Activated CD8-positive, alpha-beta memory T cell treated with anti-CD3 and anti-CD28 coated beads for 1 hour (primary cell): ENCODE results near the gene PRMT7.

Experiments
- DNase-seq, 2 donors: peaks; one replicate each; pipeline ENCODE4 v3.0.0-alpha.2; 2020; ENCODE audit warnings: low read depth in 1 of 2; ENCODE audit errors: extremely low read depth in 1 of 2

Gene PRMT7

DNA sequence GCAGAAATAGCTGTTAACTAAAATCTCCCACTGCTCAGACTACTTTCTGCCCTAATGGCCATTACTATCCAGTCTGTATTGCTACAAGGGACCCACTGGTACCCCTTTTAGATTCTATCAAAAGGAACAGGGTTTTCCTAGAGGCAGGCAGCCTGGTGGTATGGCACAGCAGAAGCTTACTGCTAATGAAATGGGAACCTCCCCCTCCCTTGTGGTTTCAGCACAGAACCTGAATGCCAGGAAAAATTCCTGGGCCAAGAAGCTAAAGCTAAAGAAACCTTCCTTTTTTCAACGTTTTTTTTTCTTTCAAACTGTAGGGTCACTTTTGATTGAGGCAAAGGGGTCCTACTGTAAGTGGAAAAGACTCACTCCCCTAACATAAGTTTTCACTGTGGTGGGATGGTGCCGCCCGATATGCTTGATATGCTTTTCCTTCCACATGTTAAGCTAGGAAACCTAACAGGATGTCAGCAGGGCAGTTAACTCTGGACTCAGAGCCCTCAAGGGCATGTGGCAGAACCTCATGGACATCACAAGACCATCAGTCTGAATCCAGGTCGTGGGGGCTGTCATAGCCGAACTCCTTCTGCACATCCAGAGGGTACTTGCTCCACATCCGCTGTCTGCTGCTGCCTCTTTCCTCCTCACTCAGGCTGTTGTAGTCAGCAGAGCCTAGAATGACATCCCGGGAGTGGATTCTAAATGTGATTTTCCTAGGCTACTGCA, 9.9 kb upstream of the PRMT7 start:
- no peak for DNase-seq

DNA sequence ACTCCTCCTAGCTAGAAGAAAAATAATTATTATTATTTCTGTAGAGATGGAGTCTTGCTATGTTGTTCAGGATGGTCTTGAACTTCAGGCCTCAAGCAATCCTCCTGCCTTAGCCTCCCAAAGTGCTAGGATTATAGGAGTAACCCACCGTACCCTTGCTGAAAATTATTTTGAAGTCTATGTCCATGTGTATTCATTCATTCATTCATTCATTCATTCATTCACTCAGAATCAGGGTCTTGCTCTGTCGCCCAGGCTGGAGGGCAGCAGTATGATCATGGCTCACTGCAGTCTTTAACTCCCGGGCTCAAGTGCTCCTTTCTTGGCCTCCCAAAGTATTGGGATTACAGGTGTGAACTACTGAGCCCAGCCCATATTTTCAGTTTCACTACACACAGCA, 4.2 kb upstream of the PRMT7 start:
- DNase-seq, result no peak

- no peak for DNase-seq
Observed at GRCh38 chr16:68309799-68310198, 1.0 kb upstream of the PRMT7 start.

DNA sequence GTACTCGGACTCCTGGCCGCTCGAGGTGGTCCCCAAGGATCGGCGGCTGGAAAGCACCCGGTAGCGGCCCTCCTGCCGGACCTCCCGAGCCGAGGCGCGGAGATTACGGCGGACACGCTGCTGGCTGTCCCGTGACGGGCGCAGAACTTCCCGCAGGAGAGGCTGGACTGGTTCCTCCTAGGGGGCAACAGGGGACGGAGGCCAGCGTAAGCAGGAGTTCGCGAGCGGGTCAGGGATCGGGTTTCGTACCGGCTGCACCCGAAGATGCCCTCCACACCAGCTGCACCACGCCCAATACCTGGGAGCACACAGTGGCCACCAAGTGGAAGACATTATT, 414 bp upstream of the PRMT7 start:
- DNase-seq, result no peak

DNA sequence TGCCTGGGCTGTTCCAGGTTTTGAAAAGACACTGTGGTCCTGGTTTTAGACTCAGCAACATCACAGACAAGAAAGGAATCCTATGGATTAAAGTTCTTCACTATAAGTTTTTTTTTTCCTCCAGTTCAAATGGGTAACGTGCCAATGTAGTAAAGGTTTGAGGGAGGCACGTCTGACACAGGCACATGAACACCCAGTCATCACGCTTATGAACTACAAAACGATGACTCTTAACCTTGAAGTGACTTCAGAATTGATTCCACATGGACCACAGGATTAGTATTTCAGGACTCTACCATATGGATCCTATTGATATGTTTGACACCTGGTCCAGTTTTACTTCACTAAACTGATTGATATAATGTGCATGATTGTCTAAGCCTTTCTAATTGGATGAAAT, 2.3 kb downstream of the PRMT7 start:
- DNase-seq, result no peak

DNA sequence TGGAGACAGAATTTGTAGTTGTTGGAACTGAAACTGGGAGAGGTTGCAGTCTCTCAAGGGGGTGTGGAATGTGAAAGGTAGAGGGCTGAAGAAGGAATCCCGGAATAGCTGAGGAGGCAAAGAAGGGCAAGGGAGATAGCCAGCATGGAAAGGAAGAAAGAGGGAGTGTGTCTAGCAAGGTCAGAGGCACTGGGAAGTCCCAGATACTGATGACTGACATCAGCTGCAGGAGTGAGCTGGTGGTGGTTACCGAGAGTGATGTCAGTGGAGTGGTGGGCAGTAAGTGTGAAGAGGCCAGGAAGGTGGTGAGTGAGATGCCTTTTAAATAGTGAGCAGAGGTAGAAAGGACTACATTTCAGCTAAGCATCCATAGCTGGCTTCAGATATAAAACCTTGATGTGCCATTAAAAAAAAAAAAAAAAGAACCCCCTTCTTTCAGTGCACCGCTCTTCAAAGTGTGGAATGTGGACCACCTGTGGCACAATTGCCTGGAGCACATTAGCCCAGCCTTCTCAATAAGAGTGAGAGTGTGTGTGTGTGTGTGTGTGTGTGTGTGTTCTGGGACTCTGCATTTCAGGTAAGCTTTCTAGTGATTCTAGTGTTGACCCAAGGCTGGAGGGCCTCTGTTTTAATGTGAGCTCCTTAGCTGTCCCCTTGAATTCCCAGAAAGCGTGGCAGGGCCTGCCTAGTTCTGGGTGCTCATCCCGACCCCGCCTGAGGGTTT, 8.5 kb downstream of the PRMT7 start:
- DNase-seq, result no peak

- DNase-seq, result no peak
Observed at GRCh38 chr16:68324336-68324735, 13.5 kb downstream of the PRMT7 start.

- no peak for DNase-seq
Observed at GRCh38 chr16:68324780-68325357, 14.1 kb downstream of the PRMT7 start.

- peak; percentile 56 to 63 for DNase-seq
Observed at GRCh38 chr16:68328151-68328859, 17.5 kb downstream of the PRMT7 start.

DNA sequence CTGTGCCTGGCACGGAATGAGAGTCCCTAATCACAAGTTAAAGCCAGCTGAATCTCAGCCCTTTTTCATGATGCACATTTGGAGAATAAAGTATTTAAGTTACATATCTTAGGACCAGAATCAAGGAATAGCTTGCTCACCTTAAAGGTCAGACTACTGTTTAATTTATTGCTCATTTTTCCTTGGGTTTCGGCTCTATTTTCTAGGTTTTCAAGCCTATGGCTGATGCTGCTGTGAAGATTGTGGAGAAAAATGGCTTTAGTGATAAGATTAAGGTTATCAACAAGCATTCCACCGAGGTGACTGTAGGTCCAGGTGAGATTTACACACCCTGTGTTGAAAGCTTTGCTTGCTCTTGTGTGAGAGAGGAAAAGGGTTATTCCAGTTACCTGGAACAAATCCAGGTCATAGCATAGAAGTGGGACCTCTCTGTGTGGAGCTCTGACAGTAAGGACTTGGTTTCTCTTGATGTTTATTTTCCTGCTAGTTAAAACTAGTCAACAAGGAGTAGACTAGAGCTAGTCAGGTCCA, 18.1 kb downstream of the PRMT7 start:
- DNase-seq, result no peak

GRCh38 chr16:68331879-68332410, 21.1 kb downstream of the PRMT7 start:
- DNase-seq, result no peak

DNA sequence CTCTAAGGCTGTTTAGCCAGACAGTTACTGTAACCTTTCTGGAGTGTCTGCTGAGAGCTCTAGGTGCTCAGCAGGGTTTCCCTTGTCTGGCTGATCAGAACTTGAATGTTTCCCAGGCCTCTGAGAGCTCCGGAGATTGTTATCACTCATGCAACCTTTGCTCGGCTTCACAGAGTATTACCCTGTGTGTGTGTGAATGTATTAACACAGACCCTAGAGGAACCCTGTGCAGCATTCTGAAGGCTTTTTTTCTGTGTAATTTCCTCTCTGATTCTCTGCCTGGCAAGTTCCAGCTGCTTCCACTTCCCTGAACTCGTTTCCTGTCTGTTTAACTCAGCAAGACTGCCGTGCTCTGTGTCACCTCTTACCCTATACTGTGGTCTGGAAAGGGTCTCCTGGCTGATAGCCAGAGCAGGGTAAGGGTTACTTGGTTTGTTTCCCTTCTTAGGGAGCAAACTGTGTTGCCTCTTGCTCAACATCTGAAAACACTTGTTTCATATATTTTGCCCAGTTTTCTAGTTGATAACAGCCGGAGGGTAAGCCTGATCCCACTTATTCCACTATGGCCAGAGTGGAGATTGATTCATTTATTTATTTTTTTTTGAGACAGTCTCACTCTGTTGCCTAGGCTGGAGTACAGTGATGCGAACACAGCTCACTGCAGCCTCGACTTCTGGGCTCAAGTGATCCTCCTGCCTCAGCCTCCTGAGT, 21.7 kb downstream of the PRMT7 start:
- no peak for DNase-seq

DNA sequence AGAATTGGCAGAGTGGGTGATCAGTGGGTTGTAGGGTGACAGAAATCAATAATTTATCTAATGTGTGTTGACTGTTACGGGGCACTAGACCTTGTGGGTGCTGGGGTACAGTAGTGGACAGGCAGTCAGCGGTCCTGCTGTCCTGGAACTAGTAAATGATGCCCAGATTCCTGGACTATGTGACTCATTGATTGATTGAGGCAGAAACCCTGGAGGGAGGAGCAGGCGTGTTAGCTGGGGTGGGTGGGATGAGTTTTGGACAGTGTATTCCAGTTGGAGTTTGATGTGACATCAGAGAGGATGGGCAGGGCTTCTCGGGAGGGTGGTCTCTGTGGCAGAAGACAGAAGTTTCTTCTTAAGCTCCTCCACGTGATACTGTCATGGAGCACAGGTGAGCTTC, 24.4 kb downstream of the PRMT7 start:
- no peak for DNase-seq

- no peak for DNase-seq
Observed at GRCh38 chr16:68338326-68339119, 27.7 kb downstream of the PRMT7 start.

GRCh38 chr16:68339214-68339613, 28.4 kb downstream of the PRMT7 start:
- DNase-seq, result no peak

DNA sequence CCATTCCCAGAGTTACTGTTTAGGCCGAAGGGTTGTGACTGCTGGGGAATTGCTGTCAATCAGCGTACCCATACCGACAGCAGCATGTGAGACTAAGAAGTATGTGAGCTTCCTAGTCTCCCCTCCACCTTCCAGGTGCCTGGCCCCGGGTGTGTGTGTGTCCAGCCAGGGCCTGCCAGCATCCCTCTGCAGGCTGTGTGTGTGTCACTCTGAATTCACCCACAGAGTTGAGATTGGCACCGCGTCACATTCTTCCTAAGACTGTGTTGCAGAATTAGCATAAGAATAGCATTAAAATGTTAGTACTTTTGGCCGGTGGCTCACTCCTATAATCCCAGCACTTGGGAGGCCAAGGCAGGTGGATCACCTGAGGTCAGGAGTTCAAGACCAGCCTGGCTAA, 31.8 kb downstream of the PRMT7 start:
- no peak for DNase-seq

DNA sequence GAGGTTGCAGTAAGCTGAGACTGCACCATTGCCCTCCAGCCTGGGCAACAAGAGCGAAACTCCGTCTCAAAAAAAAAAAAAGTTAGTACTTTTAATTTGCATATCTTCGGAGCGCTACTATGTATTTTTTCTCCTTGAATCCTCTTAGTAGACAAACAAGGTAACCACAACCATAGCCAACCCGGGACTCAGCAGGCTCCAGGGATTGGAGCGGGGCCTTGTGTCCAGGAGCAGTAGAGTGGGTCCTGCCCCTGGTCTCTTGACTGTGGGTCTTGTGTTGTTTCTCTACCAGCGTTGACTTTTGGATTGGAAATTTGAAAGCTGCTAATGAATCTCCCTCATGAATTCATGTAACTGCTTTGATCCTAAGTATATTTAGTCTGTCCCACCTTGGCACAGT, 32.3 kb downstream of the PRMT7 start:
- DNase-seq, result no peak

GRCh38 chr16:68344252-68344651, 33.4 kb downstream of the PRMT7 start:
- no peak for DNase-seq

GRCh38 chr16:68345351-68345810, 34.6 kb downstream of the PRMT7 start:
- DNase-seq, result no peak
